GM19468 (cell line): Measurements from ENCODE around the gene RFNG.

Source experiments
- ATAC-seq: cut with Tn5 transposase; IDR thresholded peaks from one replicate; pipeline ENCODE4 v1.9.1; 2021; ENCODE audit warnings: mild to moderate bottlenecking, moderate library complexity, moderate number of reproducible peaks; ENCODE audit not compliant: unreplicated experiment; ENCODE audit errors: extremely low read depth

RFNG gene

DNA sequence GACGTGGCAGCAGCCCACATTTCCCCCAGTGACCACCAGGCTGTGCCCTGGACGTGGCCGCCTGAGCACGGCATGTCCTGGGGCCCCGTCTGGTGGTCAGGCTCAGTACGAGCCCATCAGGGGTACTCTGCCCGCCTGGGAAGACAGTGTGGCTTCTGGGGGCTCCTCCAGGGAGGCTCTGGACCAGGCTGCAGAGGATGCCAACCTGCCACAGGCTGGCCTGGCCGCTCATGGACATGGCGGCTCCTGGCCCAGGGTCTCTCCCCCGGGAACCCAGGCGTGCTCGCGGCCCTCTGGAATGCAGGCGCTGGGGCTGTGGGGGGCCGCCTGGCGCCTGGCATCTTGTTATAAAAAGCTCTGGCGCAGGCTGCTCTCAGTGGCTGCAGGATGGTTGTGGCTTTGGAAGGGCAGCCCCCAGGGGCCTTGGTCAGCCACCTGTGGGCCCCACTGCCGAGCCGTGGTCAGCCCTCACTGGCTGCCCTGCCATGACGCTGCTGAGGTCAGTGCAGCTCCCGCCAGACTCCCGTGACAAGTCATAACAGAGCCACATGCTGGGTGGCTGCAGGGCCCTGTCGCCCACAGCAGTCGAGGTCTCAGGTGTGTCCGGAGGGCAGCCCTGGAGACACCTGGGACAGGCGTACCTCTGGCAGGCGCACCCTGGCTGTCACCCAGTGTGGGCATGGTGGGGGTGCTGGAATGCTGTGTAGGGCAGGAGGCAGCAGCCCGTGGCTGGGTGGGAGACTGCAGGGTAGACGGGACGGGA, 43.9 kb downstream of the RFNG start:
- no peak for ATAC-seq

DNA sequence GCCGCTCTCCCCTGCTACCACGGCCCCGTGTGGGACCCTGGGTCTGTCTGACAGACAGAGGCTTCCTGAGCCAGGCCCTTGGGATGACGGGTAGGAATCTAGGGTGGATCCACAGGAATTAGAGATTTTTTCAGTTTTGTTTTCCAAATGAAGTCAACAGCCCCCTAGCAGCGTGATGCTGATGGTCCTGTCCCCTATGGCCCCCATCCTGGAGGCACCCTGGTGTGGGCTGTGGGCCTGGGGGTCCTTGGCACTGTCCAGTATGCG, 44.5 kb downstream of the RFNG start:
- no peak for ATAC-seq

DNA sequence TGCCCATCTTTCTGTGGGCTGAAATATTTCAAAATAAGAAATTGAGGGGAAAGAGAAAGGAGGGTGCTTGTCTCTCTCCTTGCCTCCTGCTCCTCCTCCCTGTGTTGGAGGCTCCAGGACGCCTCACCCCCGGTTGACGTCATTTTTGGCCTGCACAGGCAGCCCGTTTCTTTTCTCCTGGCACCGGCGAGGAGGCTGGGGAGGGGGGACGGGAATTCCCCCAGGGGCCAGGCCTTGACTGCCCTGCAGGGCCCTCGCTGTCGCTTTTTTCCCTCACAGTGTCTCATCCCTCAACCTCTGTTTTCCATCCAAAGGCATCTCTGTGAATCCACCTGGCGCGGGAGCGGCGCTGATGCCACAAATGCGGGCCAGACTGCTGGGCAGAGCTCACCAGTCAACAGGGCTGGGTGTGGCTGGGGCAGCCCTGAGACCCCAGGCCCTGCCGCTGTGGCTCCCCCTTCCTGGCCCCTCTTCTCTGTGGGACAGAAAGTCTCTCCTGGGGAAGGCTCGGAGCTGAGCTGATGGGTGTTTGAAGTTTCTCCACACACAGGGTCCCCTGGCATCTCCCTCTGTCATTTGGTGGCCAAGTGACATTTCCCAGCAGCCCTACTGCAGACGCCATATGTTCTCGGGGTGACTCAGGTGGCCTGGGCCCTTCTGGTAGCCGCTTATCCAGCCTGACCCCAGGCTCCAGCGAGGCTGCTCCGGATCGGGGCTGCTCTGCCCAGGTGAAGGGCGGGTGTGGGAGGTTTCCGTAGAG, 45.0 kb downstream of the RFNG start:
- no peak for ATAC-seq

DNA sequence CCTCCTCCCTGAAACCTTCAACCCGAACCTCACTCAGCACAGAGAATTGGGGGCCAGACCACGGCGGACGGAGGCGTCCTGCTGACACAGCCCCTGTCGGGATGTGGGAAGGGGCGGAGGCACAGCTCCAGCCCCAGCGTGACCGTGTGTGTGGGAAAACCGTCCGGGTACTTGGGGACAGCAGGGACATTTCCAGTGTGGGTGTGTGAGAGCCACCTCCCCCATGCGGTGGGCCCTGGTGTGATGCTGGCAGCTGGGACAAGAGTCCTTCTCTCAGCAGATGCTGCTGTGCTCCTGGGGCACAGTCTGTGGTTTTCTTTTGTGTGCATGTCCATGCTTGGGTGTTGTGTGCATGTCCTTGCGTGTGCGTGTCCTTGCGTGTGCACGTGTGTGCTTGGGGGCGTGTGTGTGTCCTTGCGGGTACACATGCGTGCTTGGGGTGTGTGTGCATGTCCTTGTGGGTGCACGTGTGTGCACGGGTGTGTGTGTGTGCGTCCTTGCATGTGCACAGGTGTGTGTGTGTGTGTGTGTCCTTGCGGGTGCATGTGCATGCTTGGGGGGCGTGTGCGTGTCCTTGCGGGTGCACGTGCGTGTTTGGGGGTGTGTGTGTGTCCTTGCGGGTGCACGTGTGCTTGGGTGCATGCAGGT, 45.8 kb downstream of the RFNG start:
- no peak for ATAC-seq

DNA sequence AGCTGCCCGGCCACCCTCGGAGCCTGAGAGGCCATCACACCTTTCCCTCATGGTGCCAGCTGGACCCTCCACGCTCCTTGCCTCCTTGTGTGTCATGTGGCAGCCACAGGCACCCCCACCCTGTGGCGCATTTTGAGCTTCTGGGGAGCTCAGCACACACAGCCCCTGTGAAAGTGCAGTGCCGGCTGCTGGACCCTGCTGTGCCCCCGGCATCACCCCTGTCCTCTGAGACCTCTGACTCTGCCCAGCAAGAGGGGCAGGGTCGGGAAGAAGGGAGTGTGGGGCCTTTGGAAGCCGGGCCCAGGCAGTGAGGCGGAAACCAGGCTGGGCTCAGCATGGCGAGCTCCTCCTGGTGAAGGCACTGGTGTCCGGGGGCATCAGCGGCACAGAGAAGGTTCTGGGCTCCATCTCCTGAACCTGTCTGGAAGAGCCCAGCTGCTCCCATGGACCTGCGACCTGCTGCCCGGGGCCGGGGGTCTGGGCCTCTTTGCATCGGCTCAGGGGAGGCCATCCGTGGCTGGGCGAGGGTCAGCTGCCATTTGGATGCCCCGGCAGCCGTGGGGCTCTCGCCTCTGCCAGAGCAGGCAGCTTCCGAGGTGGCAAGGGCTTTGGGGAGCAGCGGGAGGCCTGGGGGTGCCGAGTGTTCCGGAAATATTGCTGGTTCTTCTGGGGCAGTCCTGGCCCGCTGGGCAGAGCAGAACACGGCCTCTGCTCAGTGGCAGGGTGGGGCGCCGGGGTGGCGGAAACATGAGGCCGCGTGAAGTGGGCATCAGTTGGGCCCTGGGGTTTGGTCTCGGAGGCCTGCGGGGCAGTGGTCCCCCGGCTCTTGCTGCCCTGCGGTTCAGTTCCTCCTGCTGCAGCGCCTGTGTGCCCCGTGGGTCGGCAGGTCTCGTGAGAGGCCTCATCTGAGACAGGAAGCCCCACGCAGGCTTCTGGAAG, 46.8 kb downstream of the RFNG start:
- ATAC-seq = no peak

- ATAC-seq = no peak
These were observed 47.9 kb downstream of the RFNG start for GRCh38 chr17:82003411-82004381.

DNA sequence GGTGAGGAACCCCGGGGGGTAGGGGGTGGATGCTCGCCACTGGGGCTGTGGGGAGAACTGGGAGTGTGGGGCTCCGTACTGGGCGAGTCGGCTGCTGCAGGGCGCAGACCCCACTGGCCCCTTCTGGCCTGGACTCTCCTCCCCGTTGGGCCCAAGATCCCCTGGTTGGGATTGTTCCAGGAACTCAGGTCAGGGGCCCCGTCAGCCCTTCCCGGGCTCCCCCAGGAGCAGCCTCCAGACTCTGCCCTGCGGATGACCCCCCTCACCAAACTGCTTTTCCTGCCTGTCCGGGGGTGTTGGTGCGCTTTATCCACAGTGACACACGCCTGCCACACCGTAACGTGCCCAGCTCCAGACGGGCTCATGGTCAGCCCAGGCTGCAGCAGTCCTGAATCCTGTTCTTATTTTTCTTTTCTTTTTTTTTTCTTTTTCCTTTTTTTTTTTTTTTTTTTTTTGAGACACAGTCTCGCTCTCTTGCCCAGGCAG, 50.0 kb downstream of the RFNG start:
- no peak for ATAC-seq

GRCh38 chr17:82000803-82001570, 50.6 kb downstream of the RFNG start:
- ATAC-seq = no peak

- ATAC-seq = no peak
These were observed 51.4 kb downstream of the RFNG start for GRCh38 chr17:81999976-82000802.

- no peak for ATAC-seq
These were observed 52.0 kb downstream of the RFNG start for GRCh38 chr17:81999587-81999975.

- ATAC-seq = no peak
These were observed 52.7 kb downstream of the RFNG start for GRCh38 chr17:81998691-81999438.

- ATAC-seq = no peak
These were observed 53.4 kb downstream of the RFNG start for GRCh38 chr17:81998212-81998611.
